PC-9 (cell line): ENCODE results near the gene ROM1. TPM values are rescaled to one million over a fixed set of nuclear protein-coding genes. Genes with fewer than 3 reads are reported as not detected.

Experiments
- BruUV-seq: library from RNA; stranded (reverse); fragments of 400-500 nt; replicated peaks from 2 replicates; lab custom pipeline; 2021; lab: Mats Ljungman, UMichigan
- CTCF ChIA-PET: fragments of 300-600 bp; sonication (Branson Sonifier 250); formaldehyde crosslinking; loops from one replicate; lab custom pipeline; 2022; ENCODE audit warnings: antibody characterized with exemption; lab: Charles Lee
- POLR2A ChIA-PET: fragments of 300-600 bp; sonication (Branson Sonifier 250); formaldehyde crosslinking; loops from one replicate; lab custom pipeline; 2022; ENCODE audit warnings: antibody characterized with exemption; ENCODE audit not compliant: unreplicated experiment; lab: Charles Lee
- DNase-seq, 2 experiments: peaks; one replicate each; pipeline versions ENCODE4 v3.0.0 to v3.0.0-alpha.2; 2015 to 2022; ENCODE audit warnings: mixed read lengths in 1 of 2
- H2AFZ ChIP-seq: fragments of 200-600 bp; sonication (generic); 2 replicates; pipeline ENCODE4 v1.8.1; 2017; ENCODE audit warnings: antibody characterized with exemption
- H3F3A ChIP-seq: fragments of 200-600 bp; sonication (generic); 2 replicates; pipeline ENCODE4 v1.8.1; 2017; ENCODE audit warnings: antibody characterized with exemption, mild to moderate bottlenecking, low read depth; ENCODE audit not compliant: insufficient read depth
- H3K27ac ChIP-seq: fragments of 200-600 bp; sonication (generic); 2 replicates; pipeline ENCODE4 v1.6.1; 2016; ENCODE audit warnings: mixed run types
- H3K27me3 ChIP-seq: fragments of 200-600 bp; sonication (generic); 2 replicates; pipeline ENCODE4 v1.6.1; 2016; ENCODE audit warnings: low read depth, mixed run types; ENCODE audit not compliant: insufficient read depth
- H3K36me3 ChIP-seq: fragments of 200-600 bp; sonication (generic); 2 replicates; pipeline ENCODE4 v1.6.1; 2016; ENCODE audit warnings: low read depth, mixed run types
- H3K4me1 ChIP-seq: fragments of 200-600 bp; sonication (generic); replicated peaks from 2 replicates; pipeline ENCODE4 v1.6.1; 2016; ENCODE audit warnings: mixed run types; ENCODE audit not compliant: insufficient read depth
- H3K4me2 ChIP-seq: fragments of 200-600 bp; sonication (generic); 2 replicates; pipeline ENCODE4 v1.6.1; 2017; ENCODE audit warnings: mixed run types
- H3K4me3 ChIP-seq: fragments of 200-600 bp; sonication (generic); 2 replicates; pipeline ENCODE4 v1.6.1; 2016; ENCODE audit warnings: mixed run types
- H3K79me2 ChIP-seq: fragments of 200-600 bp; sonication (generic); 2 replicates; pipeline ENCODE4 v1.6.1; 2017; ENCODE audit warnings: low read depth, mixed run types
- H3K9me2 ChIP-seq: fragments of 200-600 bp; sonication (generic); 2 replicates; pipeline ENCODE4 v1.8.1; 2017; ENCODE audit warnings: mild to moderate bottlenecking; ENCODE audit not compliant: insufficient read depth
- H3K9me3 ChIP-seq: fragments of 200-600 bp; sonication (generic); 2 replicates; pipeline ENCODE4 v1.8.1; 2016; ENCODE audit warnings: low read depth; ENCODE audit not compliant: insufficient read depth
- H4K20me1 ChIP-seq: fragments of 200-600 bp; sonication (generic); 2 replicates; pipeline ENCODE4 v1.8.1; 2017; ENCODE audit not compliant: insufficient read depth
- CTCF ChIP-seq: fragments of 200-600 bp; sonication (generic); conservative IDR thresholded peaks from 2 replicates; pipeline ENCODE4 v1.6.1; 2017; ENCODE audit warnings: mixed run types, antibody characterized with exemption, mild to moderate bottlenecking, moderate library complexity
- EZH2 ChIP-seq: fragments of 200-600 bp; sonication (generic); IDR thresholded peaks from 2 replicates; pipeline ENCODE4 v1.8.0; 2017; ENCODE audit warnings: antibody characterized with exemption, low read depth
- intact Hi-C: fragments of 100-400 bp; cut with micrococcal nuclease; formaldehyde crosslinking; loops from one replicate; pipeline ENCODE4 v1.10.0; 2022; ENCODE audit not compliant: unreplicated experiment
- total RNA-seq: library from RNA; stranded (reverse); gene quantifications from 2 replicates; pipeline ENCODE4 v1.2.3, GENCODE V29; 2021

Gene ROM1
- total RNA-seq, 1 experiment from 2014 or later, result 6.2 TPM

- H3F3A ChIP-seq, result peaks cover 40% of the 10 kb centered on the region
- no peaks in the 10 kb centered on the region for H4K20me1 ChIP-seq
- H3K27me3 ChIP-seq, result no peaks in the 10 kb centered on the region
- no peak overlapping the region for H3K27ac ChIP-seq
- no peak overlapping the region for H3K4me3 ChIP-seq
- TF ChIP-seq EZH2 (no peak), CTCF (no peak)
- H3K36me3 ChIP-seq, result peaks cover 9% of the 10 kb centered on the region; the same call in 1 of the 2 replicates
- no peak for DNase-seq
- peaks cover 17% of the 10 kb centered on the region for H3K79me2 ChIP-seq
- no peaks in the 10 kb centered on the region for H3K9me3 ChIP-seq
- ChIA-PET POLR2A (no interaction called here), CTCF (no interaction called here)
- intact Hi-C loops, result no loop called here
- peaks cover 6% of the 10 kb centered on the region for H3K4me1 ChIP-seq
- no TSS peak for BruUV-seq
- no peak overlapping the region for H2AFZ ChIP-seq
- H3K4me2 ChIP-seq, result no peak overlapping the region
- H3K9me2 ChIP-seq, result no peaks in the 10 kb centered on the region
These were observed 7.2 kb upstream of the ROM1 start for GRCh38 chr11:62605902-62606301.

DNA sequence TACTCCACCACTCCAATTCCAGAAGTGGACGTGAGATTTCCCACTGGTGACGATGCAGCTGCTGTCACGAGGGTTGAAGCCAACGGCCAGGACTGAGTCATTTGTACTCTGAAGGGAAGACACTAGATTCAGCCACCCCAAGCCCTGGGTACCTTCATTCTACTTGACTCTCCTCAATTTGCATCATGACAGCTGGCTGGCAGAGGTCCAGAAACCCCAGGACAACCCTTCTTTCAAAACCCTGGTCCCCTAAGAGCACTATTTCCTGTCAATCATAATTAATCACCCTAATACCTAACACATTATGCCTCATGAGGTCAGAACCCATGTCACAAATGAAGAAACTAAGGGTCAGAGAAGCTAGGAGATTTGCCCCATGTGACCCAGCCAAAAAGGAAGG, 5.3 kb upstream of the ROM1 start:
- Histone ChIP-seq H3K36me3 (peaks cover 9% of the 10 kb centered on the region; the same call in 1 of the 2 replicates), H3K27ac (no peak overlapping the region), H2AFZ (no peak overlapping the region), H3F3A (peaks cover 47% of the 10 kb centered on the region), H3K4me3 (no peak overlapping the region), H3K4me1 (peaks cover 13% of the 10 kb centered on the region), H4K20me1 (no peaks in the 10 kb centered on the region), H3K79me2 (peaks cover 18% of the 10 kb centered on the region), H3K9me3 (no peaks in the 10 kb centered on the region), H3K9me2 (no peaks in the 10 kb centered on the region), H3K27me3 (no peaks in the 10 kb centered on the region), H3K4me2 (no peak overlapping the region)
- ChIA-PET POLR2A (no interaction called here), CTCF (no interaction called here)
- no TSS peak for BruUV-seq
- no peak for DNase-seq
- TF ChIP-seq EZH2, result no peak
- TF ChIP-seq CTCF, result no peak
- intact Hi-C loops, result no loop called here

DNA sequence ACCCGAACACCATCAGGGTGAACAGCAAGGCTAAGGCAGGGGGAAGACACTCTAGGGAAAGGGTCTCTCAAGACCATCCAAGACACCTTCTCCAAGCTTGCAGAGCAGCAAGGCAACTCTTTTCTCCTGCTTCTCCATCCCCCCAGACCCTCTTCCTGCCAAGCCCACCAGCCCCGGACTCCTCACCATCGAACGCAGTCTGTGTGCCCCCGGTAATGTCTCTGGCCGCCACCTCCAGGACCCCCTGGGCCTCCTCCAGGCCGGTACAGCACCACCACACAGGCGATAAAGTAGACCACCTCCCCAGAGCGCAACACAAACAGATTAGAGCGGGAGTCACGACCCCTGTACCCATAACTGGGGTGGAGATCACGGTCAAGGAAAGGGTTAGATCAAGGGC, 4.3 kb upstream of the ROM1 start:
- no peak overlapping the region for H3K27ac ChIP-seq
- H3K4me3 ChIP-seq, result no peak overlapping the region
- peaks cover 23% of the 10 kb centered on the region for H3K4me1 ChIP-seq
- ChIA-PET POLR2A (no interaction called here), CTCF (no interaction called here)
- peaks cover 18% of the 10 kb centered on the region for H3K79me2 ChIP-seq
- H3K36me3 ChIP-seq, result peaks cover 9% of the 10 kb centered on the region; the same call in 1 of the 2 replicates
- no peaks in the 10 kb centered on the region for H4K20me1 ChIP-seq
- no peaks in the 10 kb centered on the region for H3K9me2 ChIP-seq
- BruUV-seq, result no TSS peak
- no peak overlapping the region for H2AFZ ChIP-seq
- TF ChIP-seq CTCF, result no peak
- TF ChIP-seq EZH2, result no peak
- no peak overlapping the region for H3K4me2 ChIP-seq
- H3F3A ChIP-seq, result peaks cover 48% of the 10 kb centered on the region
- intact Hi-C loops, result no loop called here
- no peaks in the 10 kb centered on the region for H3K27me3 ChIP-seq
- no peaks in the 10 kb centered on the region for H3K9me3 ChIP-seq
- no peak for DNase-seq
